HEK293T (cell line): Measurements from ENCODE around the gene HMGXB3.

Source experiments
- ARNT ChIP-seq: fragments of 450-650 bp; IDR thresholded peaks from 2 replicates; pipeline ENCODE4 v1.6.1; 2017; ENCODE audit warnings: mild to moderate bottlenecking
- FOXM1 ChIP-seq: fragments of 450-650 bp; IDR thresholded peaks from 2 replicates; pipeline ENCODE4 v1.6.1; 2017; ENCODE audit warnings: mild to moderate bottlenecking, borderline replicate concordance
- HDGF ChIP-seq: fragments of 450-650 bp; IDR thresholded peaks from 2 replicates; pipeline ENCODE4 v1.6.1; 2017; ENCODE audit warnings: antibody characterized with exemption, borderline replicate concordance
- LEF1 ChIP-seq: fragments of 450-650 bp; IDR thresholded peaks from 2 replicates; pipeline ENCODE4 v1.6.1; 2017; ENCODE audit warnings: mild to moderate bottlenecking, borderline replicate concordance
- NFRKB ChIP-seq: fragments of 450-650 bp; IDR thresholded peaks from 2 replicates; pipeline ENCODE4 v1.6.1; 2016; ENCODE audit warnings: mild to moderate bottlenecking, moderate library complexity
- TF ChIP-seq, protein P1 (sequence below): fragments of 450-650 bp; IDR thresholded peaks from 2 replicates; pipeline ENCODE4 v1.6.1; 2016

- TF ChIP-seq FOXM1 (no peak), HDGF (no peak), LEF1 (no peak), ARNT (no peak), NFRKB (no peak)
- TF ChIP-seq, protein P1, sequence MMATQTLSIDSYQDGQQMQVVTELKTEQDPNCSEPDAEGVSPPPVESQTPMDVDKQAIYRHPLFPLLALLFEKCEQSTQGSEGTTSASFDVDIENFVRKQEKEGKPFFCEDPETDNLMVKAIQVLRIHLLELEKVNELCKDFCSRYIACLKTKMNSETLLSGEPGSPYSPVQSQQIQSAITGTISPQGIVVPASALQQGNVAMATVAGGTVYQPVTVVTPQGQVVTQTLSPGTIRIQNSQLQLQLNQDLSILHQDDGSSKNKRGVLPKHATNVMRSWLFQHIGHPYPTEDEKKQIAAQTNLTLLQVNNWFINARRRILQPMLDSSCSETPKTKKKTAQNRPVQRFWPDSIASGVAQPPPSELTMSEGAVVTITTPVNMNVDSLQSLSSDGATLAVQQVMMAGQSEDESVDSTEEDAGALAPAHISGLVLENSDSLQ = no peak
Observed at GRCh38 chr5:150020249-150020648, 19.7 kb downstream of the HMGXB3 start.
